Smooth muscle cell (in vitro differentiated cells): ENCODE data around the gene KCNAB2. TPM values are rescaled to one million over a fixed set of nuclear protein-coding genes. Genes with fewer than 3 reads are reported as not detected.

ENCODE experiments used
- DNase-seq: peaks from one replicate; lab custom pipeline; 2025; ENCODE audit not compliant: unreplicated experiment; lab: John Stamatoyannopoulos, UW
- H2AFZ ChIP-seq: fragments of 200-600 bp; sonication (generic); 2 replicates; pipeline ENCODE4 v1.6.0; 2016; ENCODE audit warnings: antibody characterized with exemption, low read depth, mild to moderate bottlenecking
- H3F3A ChIP-seq: fragments of 200-600 bp; sonication (generic); 2 replicates; pipeline ENCODE4 v1.6.0; 2017; ENCODE audit warnings: antibody characterized with exemption, low read depth
- H3K27ac ChIP-seq: fragments of 200-600 bp; sonication (generic); 2 replicates; pipeline ENCODE4 v1.5.1; 2016; ENCODE audit warnings: low read depth, mild to moderate bottlenecking
- H3K27me3 ChIP-seq: fragments of 200-600 bp; sonication (generic); 2 replicates; pipeline ENCODE4 v1.6.1; 2016; ENCODE audit warnings: low read depth, mild to moderate bottlenecking
- H3K36me3 ChIP-seq: fragments of 200-600 bp; sonication (generic); 2 replicates; pipeline ENCODE4 v1.5.1; 2016; ENCODE audit warnings: low read depth
- H3K4me1 ChIP-seq: fragments of 200-600 bp; sonication (generic); 2 replicates; pipeline ENCODE4 v1.5.1; 2016; ENCODE audit warnings: low read depth
- H3K4me2 ChIP-seq: fragments of 200-600 bp; sonication (generic); 2 replicates; pipeline ENCODE4 v1.6.0; 2016; ENCODE audit warnings: mild to moderate bottlenecking
- H3K4me3 ChIP-seq: fragments of 200-600 bp; sonication (generic); 2 replicates; pipeline ENCODE4 v1.5.1; 2016; ENCODE audit warnings: mild to moderate bottlenecking
- H3K79me2 ChIP-seq: fragments of 200-600 bp; sonication (generic); 2 replicates; pipeline ENCODE4 v1.6.0; 2016; ENCODE audit warnings: low read depth, mild to moderate bottlenecking
- H3K9ac ChIP-seq: fragments of 200-600 bp; sonication (generic); 2 replicates; pipeline ENCODE4 v1.6.0; 2016; ENCODE audit warnings: low read depth
- H3K9me3 ChIP-seq: fragments of 200-600 bp; sonication (generic); replicated peaks from 2 replicates; pipeline ENCODE4 v1.5.1; 2016; ENCODE audit warnings: low read depth
- H4K20me1 ChIP-seq: fragments of 200-600 bp; sonication (generic); 2 replicates; pipeline ENCODE4 v1.6.0; 2016; ENCODE audit warnings: low read depth
- WGBS: methylation state at CpG from one replicate; pipeline ENCODE4 v1.1.7; 2016; ENCODE audit warnings: low lambda C conversion rate; 5-methylcytosine and 5-hydroxymethylcytosine counted together
- polyA plus RNA-seq: library from polyadenylated mRNA; unstranded; fragments of >200 nt; fragmentation: Nextera tagmentation; extraction: Ambion mirVana; gene quantifications from 2 replicates; pipeline ENCODE4 v1.2.1, GENCODE V29; 2016
- total RNA-seq: library from RNA; depleted of rRNA; stranded (reverse); fragments of >200 nt; gene quantifications from 2 replicates; pipeline ENCODE4 v1.2.3, GENCODE V29; 2014
- TF ChIP-seq, protein P1 (sequence below): fragments of 200-600 bp; sonication (generic); IDR thresholded peaks from 2 replicates; pipeline ENCODE4 v1.5.1; 2017; ENCODE audit warnings: borderline replicate concordance, mild to moderate bottlenecking, antibody characterized with exemption; ENCODE audit not compliant: insufficient read depth, poor library complexity, severe bottlenecking

Gene KCNAB2
- total and polyA plus RNA-seq, 2 experiments from 2014 or later = 3.6 to 3.9 TPM

DNA sequence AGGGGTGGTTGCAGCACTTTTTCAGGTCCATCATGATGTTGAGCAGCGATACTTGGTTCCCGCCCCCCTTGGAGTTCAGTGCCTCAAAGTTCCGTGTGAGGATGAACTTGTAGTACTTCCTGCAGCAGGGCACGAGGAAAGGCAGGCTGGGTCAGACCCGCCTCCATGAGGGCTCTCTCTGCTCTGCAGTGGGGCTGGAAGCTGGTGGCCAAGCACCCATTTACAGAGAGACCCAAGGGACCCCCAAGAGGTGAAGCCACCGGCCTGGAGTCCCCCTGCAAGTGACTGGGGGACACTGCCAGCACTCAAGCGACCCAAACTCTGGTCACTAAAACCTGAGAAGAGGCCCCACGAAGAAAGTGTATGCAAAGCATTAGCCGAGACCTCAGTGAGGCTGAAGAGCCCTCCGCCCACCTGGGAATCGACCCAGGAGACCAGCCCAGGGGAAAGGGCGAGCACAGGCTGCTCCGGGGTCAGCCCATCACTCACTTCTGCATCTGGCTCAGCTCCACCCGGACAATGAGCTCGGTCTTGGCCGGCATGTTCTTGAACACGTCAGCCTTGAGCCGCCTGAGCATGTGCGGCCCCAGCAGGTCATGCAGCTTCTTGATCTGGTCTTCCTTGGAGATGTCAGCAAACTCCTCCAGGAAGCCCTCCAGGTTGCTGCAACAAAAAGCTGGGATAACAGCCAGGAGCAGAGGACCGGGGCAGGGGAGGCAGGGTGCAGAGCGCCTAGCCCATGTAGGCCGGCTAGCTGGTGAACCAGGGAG, 89.2 kb downstream of the KCNAB2 start:
- Histone ChIP-seq H3F3A (no peaks in the 10 kb centered on the region), H3K4me1 (no peaks in the 10 kb centered on the region), H3K9ac (no peak overlapping the region), H3K4me2 (no peak overlapping the region), H3K36me3 (no peaks in the 10 kb centered on the region), H3K9me3 (no peaks in the 10 kb centered on the region), H3K4me3 (no peak overlapping the region), H3K27ac (no peak overlapping the region), H2AFZ (no peak overlapping the region), H4K20me1 (no peaks in the 10 kb centered on the region), H3K79me2 (no peaks in the 10 kb centered on the region), H3K27me3 (no peaks in the 10 kb centered on the region)
- WGBS = 92% methylated on average over 22 of the region's 22 CpGs
- no peak for DNase-seq
- TF ChIP-seq, protein P1, sequence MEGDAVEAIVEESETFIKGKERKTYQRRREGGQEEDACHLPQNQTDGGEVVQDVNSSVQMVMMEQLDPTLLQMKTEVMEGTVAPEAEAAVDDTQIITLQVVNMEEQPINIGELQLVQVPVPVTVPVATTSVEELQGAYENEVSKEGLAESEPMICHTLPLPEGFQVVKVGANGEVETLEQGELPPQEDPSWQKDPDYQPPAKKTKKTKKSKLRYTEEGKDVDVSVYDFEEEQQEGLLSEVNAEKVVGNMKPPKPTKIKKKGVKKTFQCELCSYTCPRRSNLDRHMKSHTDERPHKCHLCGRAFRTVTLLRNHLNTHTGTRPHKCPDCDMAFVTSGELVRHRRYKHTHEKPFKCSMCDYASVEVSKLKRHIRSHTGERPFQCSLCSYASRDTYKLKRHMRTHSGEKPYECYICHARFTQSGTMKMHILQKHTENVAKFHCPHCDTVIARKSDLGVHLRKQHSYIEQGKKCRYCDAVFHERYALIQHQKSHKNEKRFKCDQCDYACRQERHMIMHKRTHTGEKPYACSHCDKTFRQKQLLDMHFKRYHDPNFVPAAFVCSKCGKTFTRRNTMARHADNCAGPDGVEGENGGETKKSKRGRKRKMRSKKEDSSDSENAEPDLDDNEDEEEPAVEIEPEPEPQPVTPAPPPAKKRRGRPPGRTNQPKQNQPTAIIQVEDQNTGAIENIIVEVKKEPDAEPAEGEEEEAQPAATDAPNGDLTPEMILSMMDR = no peak

- Histone ChIP-seq H3F3A (no peaks in the 10 kb centered on the region), H3K4me2 (no peak overlapping the region), H3K9me3 (no peaks in the 10 kb centered on the region), H4K20me1 (no peaks in the 10 kb centered on the region), H3K9ac (no peak overlapping the region), H3K36me3 (no peaks in the 10 kb centered on the region), H2AFZ (no peak overlapping the region), H3K79me2 (no peaks in the 10 kb centered on the region), H3K4me1 (no peaks in the 10 kb centered on the region), H3K4me3 (no peak overlapping the region), H3K27me3 (no peaks in the 10 kb centered on the region), H3K27ac (no peak overlapping the region)
- 96% methylated on average over 16 of the region's 16 CpGs for WGBS
- TF ChIP-seq, protein P1 = no peak
- DNase-seq = no peak
These were observed 91.0 kb downstream of the KCNAB2 start for GRCh38 chr1:6136516-6137220.

GRCh38 chr1:6137758-6138157, 92.1 kb downstream of the KCNAB2 start:
- H3K27me3 ChIP-seq = no peaks in the 10 kb centered on the region
- H3K4me2 ChIP-seq = no peak overlapping the region
- H3F3A ChIP-seq = no peaks in the 10 kb centered on the region
- no peak overlapping the region for H3K27ac ChIP-seq
- no peak overlapping the region for H2AFZ ChIP-seq
- WGBS = 74% methylated on average over 2 of the region's 5 CpGs
- H3K9ac ChIP-seq = no peak overlapping the region
- H3K4me3 ChIP-seq = no peak overlapping the region
- no peak for DNase-seq
- H3K79me2 ChIP-seq = no peaks in the 10 kb centered on the region
- no peaks in the 10 kb centered on the region for H3K36me3 ChIP-seq
- no peaks in the 10 kb centered on the region for H4K20me1 ChIP-seq
- TF ChIP-seq, protein P1 = no peak
- H3K9me3 ChIP-seq = no peaks in the 10 kb centered on the region
- H3K4me1 ChIP-seq = no peaks in the 10 kb centered on the region
